HG03135 (cell line): ENCODE data around the gene BCKDHB.
"Not testable (repeated sequence)": the region's sequence is repeated elsewhere in the genome, so short reads cannot be mapped to it uniquely, and the experiment has no call there.

Source experiments
- ATAC-seq: cut with Tn5 transposase; IDR thresholded peaks from one replicate; pipeline ENCODE4 v1.9.1; 2021; ENCODE audit warnings: mild to moderate bottlenecking, moderate library complexity; ENCODE audit not compliant: unreplicated experiment

BCKDHB gene

DNA sequence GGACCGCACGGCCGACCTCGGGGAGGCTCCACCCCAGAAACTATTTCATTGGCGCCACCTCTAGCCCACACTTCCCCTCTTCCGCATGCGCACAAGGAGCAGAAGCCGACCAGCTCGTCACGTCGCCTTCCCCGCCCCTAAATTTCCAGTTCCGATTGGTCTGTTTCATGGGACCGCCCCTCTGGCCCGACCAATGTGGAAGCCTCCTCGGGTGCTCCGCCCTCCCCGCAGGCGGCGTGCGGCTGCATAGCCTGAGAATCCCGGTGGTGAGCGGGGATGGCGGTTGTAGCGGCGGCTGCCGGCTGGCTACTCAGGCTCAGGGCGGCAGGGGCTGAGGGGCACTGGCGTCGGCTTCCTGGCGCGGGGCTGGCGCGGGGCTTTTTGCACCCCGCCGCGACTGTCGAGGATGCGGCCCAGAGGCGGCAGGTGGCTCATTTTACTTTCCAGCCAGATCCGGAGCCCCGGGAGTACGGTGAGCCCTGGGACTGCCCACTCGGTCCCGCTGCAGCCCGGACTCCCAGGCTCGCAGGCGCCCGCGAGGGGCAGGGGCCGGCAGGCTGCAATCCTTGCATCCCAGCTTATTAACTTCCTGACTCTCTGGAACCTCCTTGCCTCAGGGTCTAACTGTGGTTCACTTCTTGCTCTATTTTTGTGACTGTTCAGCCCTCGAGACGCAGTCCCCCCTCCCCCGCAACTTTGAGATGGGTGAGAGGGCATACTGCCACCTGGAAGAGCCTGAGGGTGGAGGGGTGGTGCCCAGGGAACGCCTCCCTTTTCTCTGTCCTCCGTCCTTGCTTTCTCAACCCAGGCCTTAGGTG, at the start of gene BCKDHB:
BCKDHB (plus strand) TSS at position 254 of the 818 bp plus-strand sequence; CDS start at position 277, 23 bp downstream.
- peak; percentile 100 for ATAC-seq

- no peak for ATAC-seq
These were observed 45.7 kb upstream of the BCKDHB start for GRCh38 chr6:80060774-80061173.

- ATAC-seq = not testable (repeated sequence)
These were observed 38.3 kb upstream of the BCKDHB start for GRCh38 chr6:80068146-80068545.

- not testable (repeated sequence) for ATAC-seq
These were observed 36.0 kb upstream of the BCKDHB start for GRCh38 chr6:80070431-80070830.

DNA sequence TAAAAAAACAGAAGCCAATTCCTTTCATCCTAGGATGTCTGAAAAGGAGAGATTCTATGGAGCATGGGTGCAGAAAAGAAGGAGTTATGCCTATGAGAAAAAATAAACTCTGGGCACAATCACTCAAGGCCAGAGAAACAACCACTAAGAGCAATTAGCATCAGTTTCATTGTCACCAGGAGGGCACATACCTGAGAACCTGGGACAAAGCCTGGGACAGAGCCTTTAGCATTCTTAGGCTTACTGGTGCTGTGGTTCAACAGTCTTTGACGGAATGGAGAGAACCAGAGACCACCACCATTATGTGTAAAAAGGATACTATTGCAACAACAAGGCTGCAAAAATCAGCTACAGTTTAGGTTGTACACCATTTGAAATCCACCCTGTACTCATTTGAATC, 29.4 kb upstream of the BCKDHB start:
- ATAC-seq = no peak

DNA sequence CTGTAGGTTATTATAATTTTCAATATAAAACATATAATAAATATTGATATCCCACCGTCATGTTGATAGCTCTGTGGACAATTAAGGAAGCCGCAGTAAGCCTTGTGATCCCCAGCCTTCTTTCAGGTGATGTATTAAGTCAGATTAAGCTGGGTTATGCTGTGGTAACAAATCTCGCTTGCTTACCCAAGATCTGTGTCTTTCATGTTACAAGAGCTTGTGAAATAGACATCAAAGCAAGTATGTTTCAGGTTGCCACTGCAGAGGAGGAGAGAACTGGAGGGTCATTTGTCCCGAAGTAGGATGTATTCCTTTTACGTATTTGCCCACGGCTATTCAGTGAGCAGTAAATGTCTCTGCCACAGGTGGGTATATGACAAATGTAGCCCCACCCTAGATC, 17.8 kb upstream of the BCKDHB start:
- ATAC-seq = no peak

DNA sequence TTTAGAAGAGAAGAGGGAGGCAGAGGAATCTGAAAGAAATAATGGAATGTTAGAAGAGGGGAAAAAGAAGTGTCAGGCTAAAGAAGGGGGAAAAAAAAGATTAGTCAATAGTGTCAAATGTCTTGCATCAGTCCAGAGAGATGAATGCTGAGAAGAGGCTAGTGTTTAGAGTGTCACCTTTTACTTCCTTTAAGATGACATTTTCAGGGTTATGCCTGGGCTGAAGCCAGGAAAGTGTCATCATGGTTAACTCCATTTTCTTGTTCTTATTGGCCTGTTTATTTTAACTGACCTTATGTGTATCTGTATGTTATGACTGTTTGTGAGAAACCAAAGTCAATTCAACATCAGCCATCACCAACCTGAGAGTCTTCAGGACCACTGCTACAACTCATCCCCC, 15.0 kb upstream of the BCKDHB start:
- ATAC-seq = no peak

GRCh38 chr6:80094017-80094416, 12.5 kb upstream of the BCKDHB start:
- ATAC-seq = no peak

GRCh38 chr6:80095600-80095999, 10.9 kb upstream of the BCKDHB start:
- ATAC-seq = no peak

GRCh38 chr6:80098392-80098791, 8.1 kb upstream of the BCKDHB start:
- no peak for ATAC-seq

DNA sequence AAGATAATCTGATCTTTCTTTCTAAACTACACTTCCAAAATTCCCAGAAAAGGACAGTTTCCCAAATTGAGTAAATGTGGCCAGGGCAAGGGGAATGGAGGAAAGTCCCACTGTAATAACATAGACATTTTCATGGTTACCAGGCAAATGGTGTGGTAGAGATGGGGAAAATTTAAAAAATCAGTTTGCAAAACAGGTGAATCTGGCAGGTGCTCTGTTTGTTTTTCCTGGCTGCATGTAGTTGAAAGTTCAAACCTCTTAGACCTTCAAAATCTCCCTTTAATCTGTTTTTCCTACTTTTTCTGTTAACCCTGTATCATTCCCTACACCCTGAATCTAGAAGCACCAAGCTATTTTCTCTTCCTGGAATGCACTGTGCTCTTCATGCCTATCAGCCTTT, 2.0 kb upstream of the BCKDHB start:
- ATAC-seq = no peak

- ATAC-seq = peak; percentile 15
These were observed 476 bp upstream of the BCKDHB start for GRCh38 chr6:80105972-80106417.

DNA sequence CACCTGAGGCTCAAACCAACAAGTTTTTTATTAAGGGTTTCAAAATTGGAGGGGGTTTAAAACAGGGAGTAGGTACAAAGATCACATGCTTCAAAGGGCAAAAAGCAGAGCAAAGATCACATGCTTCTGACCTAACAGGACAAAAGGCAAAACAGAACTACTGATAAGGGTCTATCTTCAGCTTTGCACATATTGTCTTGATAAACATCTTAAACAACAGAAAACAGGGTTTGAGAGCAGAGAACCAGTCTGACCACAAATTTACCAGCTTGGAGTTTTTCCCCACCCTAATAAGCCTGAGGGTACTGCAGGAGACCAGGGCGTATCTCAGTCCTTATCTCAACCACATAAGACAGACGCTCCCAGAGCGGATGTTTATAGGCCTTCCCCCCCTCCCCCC, 16.1 kb downstream of the BCKDHB start:
- ATAC-seq = not testable (repeated sequence)

DNA sequence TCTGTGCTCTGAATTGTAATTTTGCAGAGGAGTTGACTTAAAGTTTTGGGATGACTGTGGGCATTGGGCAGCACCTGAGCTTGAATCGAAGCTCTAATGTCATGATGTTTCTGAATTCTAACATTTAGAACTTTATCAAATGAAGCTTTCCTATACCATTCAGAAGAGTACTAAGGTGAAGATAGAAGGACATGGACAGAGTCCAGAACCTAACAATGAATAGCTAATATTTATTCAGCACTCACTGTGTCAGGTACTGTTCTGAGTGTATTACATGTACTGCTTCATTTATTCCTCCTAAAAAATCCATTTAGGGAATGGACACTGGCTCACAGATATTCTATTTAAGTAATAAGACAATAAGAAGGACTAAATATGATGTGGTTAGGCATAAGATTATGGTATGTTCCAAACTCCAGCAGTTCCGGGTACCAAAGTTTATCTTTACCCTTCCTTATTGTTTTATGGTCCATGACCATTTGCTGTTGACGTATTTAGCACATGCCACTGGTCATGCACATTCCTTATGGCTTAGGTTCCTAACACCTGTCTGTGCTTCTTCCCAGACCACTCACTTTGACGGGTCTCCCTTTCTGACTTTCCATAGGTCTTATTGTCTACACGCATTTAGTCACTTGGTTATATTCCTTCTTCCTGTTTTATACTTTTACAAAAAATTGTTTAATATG, 20.3 kb downstream of the BCKDHB start:
- no peak for ATAC-seq

GRCh38 chr6:80129485-80129884, 23.0 kb downstream of the BCKDHB start:
- no peak for ATAC-seq

DNA sequence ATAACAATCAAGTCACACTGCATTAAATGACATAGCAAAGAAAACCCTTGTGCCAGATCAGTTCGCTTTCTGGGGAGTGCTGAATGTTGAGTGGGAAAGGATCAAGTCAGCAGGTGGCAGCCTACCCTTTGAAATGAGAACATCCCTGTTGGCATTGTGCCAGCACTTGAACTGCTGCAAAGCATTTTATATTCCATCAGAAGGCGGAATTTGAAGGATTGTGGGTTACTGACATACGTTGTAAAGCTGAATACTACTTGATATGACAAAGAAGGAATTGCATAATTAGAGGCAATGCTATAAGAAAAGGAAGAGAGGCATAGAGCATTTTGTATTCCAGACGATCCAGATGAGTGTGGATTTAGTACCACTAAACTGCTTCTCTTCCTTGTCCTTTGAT, 26.5 kb downstream of the BCKDHB start:
- ATAC-seq = no peak

DNA sequence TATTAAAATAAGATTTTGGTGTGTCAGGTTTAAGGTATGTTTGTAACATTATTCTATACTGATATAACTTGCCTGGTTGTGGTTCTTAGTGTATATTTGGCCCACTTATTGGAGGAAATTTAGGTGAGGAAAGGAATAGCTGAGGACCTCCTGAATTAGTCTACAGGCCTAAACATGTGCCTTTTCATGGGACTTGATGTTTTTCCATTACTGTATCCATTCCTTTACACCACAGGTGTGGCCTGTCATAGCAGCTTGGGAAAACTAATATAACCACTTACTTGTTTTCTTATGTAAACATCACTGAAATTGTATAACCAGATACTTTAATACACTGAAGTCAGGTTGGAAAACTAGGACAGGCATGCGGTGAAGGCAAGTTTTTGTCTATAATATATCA, 27.6 kb downstream of the BCKDHB start:
- ATAC-seq = no peak

- no peak for ATAC-seq
These were observed 36.1 kb downstream of the BCKDHB start for GRCh38 chr6:80142586-80142985.

GRCh38 chr6:80143419-80143937, 37.0 kb downstream of the BCKDHB start:
- ATAC-seq = no peak

- no peak for ATAC-seq
These were observed 38.4 kb downstream of the BCKDHB start for GRCh38 chr6:80144753-80145315.

DNA sequence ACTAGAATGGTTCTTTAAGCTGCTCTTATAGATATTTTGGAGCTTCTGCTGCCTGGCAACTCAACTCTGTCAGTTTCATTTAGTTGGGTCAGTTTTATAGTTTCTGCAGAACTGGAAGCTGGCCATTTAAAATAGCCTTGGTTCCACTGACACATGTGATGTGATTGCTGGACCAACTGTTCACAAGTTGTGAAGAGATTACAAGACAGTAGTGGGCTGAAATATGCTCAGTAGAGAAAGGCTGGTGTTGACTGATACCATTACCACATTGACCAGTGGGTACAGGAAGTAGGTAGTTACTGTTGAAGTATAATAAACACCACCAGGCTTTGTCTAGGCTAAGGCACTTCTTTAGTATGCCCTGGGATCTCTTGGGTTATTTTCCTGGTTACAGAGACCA, 39.0 kb downstream of the BCKDHB start:
- ATAC-seq = peak; percentile 73

GRCh38 chr6:80145921-80146320, 39.5 kb downstream of the BCKDHB start:
- ATAC-seq = peak; percentile 12
